ENCODE data around the gene ACSM2B. TPM values are rescaled to one million over a fixed set of nuclear protein-coding genes. Genes with fewer than 3 reads are reported as not detected.
"Not testable (repeated sequence)": the region's sequence is repeated elsewhere in the genome, so short reads cannot be mapped to it uniquely, and the experiment has no call there.

Gene ACSM2B
- total RNA-seq, 1 experiment from 2014 or later, result 0.20 TPM

DNA sequence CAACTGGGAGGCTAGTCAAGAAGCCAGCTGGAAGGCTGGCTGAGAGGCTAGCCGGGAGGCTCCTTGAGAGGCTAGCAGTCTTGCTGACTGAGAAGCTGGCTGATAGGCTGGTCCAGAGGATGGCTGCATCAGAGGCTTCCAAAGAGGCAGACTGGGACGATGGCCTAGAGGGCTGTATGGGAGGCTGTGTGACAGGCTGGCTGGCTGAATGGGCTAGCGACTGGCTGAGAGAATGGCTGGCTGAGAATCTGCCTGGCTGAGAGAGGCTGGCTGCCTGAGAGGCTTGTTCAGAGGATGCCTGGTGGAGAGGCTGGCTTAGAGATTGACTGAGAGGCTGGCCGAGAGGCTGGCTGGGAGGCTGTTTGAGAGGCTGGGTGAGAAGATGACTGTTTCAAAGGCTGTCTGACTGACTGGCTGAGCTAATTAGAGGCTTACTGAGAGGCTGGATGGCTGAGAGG is 34.8 kb upstream of the ACSM2B start (continued):
- TF ChIP-seq ARID4B (CRISPR knock-in tag; IDR thresholded peaks at IDR 0.05; ENCODE audit: borderline replicate concordance), result no peak
- TF ChIP-seq ATF2 (CRISPR knock-in tag; IDR thresholded peaks at IDR 0.05; ENCODE audit: borderline replicate concordance, low read depth), result no peak
- no peak for TF ChIP-seq NFYB (CRISPR knock-in tag; conservative IDR thresholded peaks at IDR 0.05; ENCODE audit: low read depth)
- TF ChIP-seq ZNF263 (CRISPR knock-in tag; IDR thresholded peaks at IDR 0.05; ENCODE audit: low read depth), result no peak
- TF ChIP-seq TCF7 (CRISPR knock-in tag; IDR thresholded peaks at IDR 0.05; ENCODE audit: low read depth), result no peak

GRCh38 chr16:20610211-20610891 is 34.2 kb upstream of the ACSM2B start:
- H3K4me3 Mint-ChIP-seq, result no peak overlapping the region
- H3K27me3 Mint-ChIP-seq (ENCODE audit: low read depth), result no peaks in the 10 kb centered on the region
- ATAC-seq (no peak), DNase-seq (ENCODE audit: low spot score) (no peak)
- ChIA-PET CTCF (interaction anchor here (1.4 kb wide), 1 partner anchor 165 kb away, joined by 3 read pairs; no protein-coding TSS in a partner anchor), POLR2A (no interaction called here)
- TF ChIP-seq SOX15 (CRISPR knock-in tag; IDR thresholded peaks at IDR 0.05), result no peak
- no peak for TF ChIP-seq E2F4 (CRISPR knock-in tag; IDR thresholded peaks at IDR 0.05; ENCODE audit: borderline replicate concordance, low read depth)
- TF ChIP-seq GABPB1 (CRISPR knock-in tag; IDR thresholded peaks at IDR 0.05), result 0 out of 2 replicates have a peak, but pooled peaks have one; percentile 33
- no peak for TF ChIP-seq PRRX2 (CRISPR knock-in tag; IDR thresholded peaks at IDR 0.05)
- H3K4me1 Mint-ChIP-seq, result peaks cover 10% of the 10 kb centered on the region
- no peak overlapping the region; the same call in 1 of the 2 replicates for H3K27ac Mint-ChIP-seq
- H3K9me3 Mint-ChIP-seq, result peaks cover 12% of the 10 kb centered on the region
- H3K36me3 Mint-ChIP-seq, result peaks cover under 1% of the 10 kb centered on the region; the same call in 1 of the 2 replicates

GRCh38 chr16:20602205-20602604 is 26.0 kb upstream of the ACSM2B start:
- POLR2A ChIA-PET; DNase-seq (ENCODE audit: low spot score); H3K4me1 Mint-ChIP-seq; H3K27me3 Mint-ChIP-seq (ENCODE audit: low read depth); H3K4me3 Mint-ChIP-seq; H3K27ac Mint-ChIP-seq; H3K36me3 Mint-ChIP-seq: not testable (repeated sequence)
- H3K9me3 Mint-ChIP-seq, result peaks cover 19% of the 10 kb centered on the region
- CTCF ChIA-PET, result interaction anchor here (1.0 kb wide), 1 partner anchor 73 kb away, joined by 3 read pairs; no protein-coding TSS in a partner anchor
- peak; percentile 21; the same call in 1 of the 2 replicates for TF ChIP-seq GABPB1 (CRISPR knock-in tag; IDR thresholded peaks at IDR 0.05)
- ATAC-seq, result peak; percentile 58

- DNase-seq (ENCODE audit: low spot score); ATAC-seq; H3K27ac Mint-ChIP-seq; H3K4me1 Mint-ChIP-seq; POLR2A ChIA-PET; CTCF ChIA-PET; H3K27me3 Mint-ChIP-seq (ENCODE audit: low read depth); H3K4me3 Mint-ChIP-seq; H3K36me3 Mint-ChIP-seq; H3K9me3 Mint-ChIP-seq: not testable (repeated sequence)
Measured at GRCh38 chr16:20599475-20599874, 23.3 kb upstream of the ACSM2B start.

Measured in WTC11 (cell line).